ENCODE results near the gene SMLR1. TPM values are rescaled to one million over a fixed set of nuclear protein-coding genes. Genes with fewer than 3 reads are reported as not detected.

SMLR1 gene
- not detected for polyA plus RNA-seq (2013, experiment 1 of 2)
- not detected for polyA plus RNA-seq (2013, experiment 2 of 2)

DNA sequence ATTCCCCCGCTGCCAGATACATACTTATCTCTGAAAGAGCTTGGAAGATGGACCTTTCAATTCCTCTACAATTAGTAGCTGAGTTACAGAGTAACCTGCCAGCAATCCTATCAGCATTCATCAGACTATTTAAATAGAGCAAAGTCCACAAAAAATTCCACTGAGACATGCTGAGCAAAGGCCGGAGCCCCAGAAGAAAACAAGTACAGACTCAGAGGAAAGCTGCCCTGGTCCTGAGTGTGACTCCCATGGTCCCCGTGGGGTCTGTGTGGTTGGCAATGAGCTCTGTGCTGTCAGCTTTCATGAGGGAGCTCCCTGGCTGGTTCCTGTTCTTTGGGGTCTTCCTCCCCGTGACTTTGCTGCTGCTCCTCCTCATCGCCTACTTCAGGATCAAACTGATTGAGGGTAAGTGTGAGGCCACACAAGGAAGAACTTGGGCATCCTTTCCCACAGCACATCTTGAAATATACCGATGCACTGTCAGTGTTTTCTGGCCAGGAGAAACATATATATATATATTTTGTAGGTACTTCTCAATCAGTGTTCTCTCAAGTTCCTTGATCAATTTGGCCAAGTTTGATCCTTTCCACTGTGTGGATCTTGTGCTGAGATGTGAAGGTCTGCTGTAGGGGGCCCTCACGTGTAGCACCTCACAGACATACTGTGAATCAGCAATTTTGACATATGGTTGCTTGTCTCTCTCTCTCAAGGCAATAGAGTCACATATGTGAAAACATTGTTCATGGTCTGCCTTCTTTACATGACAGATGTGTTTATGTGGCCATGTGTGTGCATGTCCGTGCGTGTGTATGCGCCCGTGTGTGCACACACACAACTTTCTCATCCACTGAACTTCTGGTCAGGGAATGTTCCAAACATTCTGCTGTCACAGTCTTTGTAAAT, at the start of gene SMLR1:
TSS of gene SMLR1 (plus strand) at position 160 of the 903 bp plus-strand sequence. CDS start at position 168, 8 bp downstream.
- H3K9ac ChIP-seq (ENCODE audit: low read depth, low read length, poor library complexity): no peak within 1 kb of the TSS
- H2BK120ac ChIP-seq (ENCODE audit: low read depth, low read length): no peak within 1 kb of the TSS
- no peak within 1 kb of the TSS for H3K18ac ChIP-seq (ENCODE audit: low read length)
- no peak within 1 kb of the TSS for H3K4me3 ChIP-seq (ENCODE audit: low read length in 2 of 2)
- no peak within 1 kb of the TSS for H3K4ac ChIP-seq (ENCODE audit: low read length)
- no peak within 1 kb of the TSS for H2BK12ac ChIP-seq (ENCODE audit: low read length)
- H4K8ac ChIP-seq (ENCODE audit: low read depth, low read length): no peak within 1 kb of the TSS
- no peaks in the 10 kb centered on the region for H3K79me1 ChIP-seq (ENCODE audit: low read depth, low read length)
- H3K14ac ChIP-seq (ENCODE audit: low read length): no peak within 1 kb of the TSS
- no peak for DNase-seq (ENCODE audit: low spot score)
- H2AFZ ChIP-seq (ENCODE audit: low read length): no peak within 1 kb of the TSS
- no peak within 1 kb of the TSS for H3K4me2 ChIP-seq (ENCODE audit: insufficient read depth, low read length, poor library complexity, severe bottlenecking)
- no peaks in the 10 kb centered on the region for H3K36me3 ChIP-seq (replicated peaks in 1 of 2; ENCODE audit: control insufficient read depth in 2 of 2, insufficient read depth in 2 of 2, low read length in 2 of 2)
- H3K9me3 ChIP-seq (replicated peaks in 1 of 2; ENCODE audit: control insufficient read depth in 2 of 2, insufficient read depth in 1 of 2, low read depth in 1 of 2, low read length in 2 of 2): no peaks in the 10 kb centered on the region
- H3K27ac ChIP-seq (replicated peaks; ENCODE audit: low read length): no peak within 1 kb of the TSS
- H2AK5ac ChIP-seq (ENCODE audit: low read depth, low read length): no peak within 1 kb of the TSS
- no peak within 1 kb of the TSS for H4K91ac ChIP-seq (ENCODE audit: low read depth, low read length, poor library complexity)
- H2BK15ac ChIP-seq (ENCODE audit: low read length): no peak within 1 kb of the TSS
- H2BK5ac ChIP-seq (ENCODE audit: low read length): no peak within 1 kb of the TSS
- whole genome bisulfite sequencing, 2 donors (ENCODE audit: extremely low coverage in 2 of 2, insufficient read length in 2 of 2, insufficient replicate concordance in 1 of 2): no CpG with 5 or more reads among the region's 11 CpGs
- peaks cover 1 to 9% of the 10 kb centered on the region in 2 donors for H3K4me1 ChIP-seq (ENCODE audit: control insufficient read depth in 2 of 2, insufficient read depth in 1 of 2, low read depth in 1 of 2, low read length in 2 of 2)
- H3K23ac ChIP-seq (ENCODE audit: low read depth, low read length, poor library complexity): no peak within 1 kb of the TSS
- no peaks in the 10 kb centered on the region for H3K27me3 ChIP-seq (ENCODE audit: control insufficient read depth in 3 of 3, insufficient read depth in 3 of 3, low read depth in 1 of 3, low read length in 3 of 3)

DNA sequence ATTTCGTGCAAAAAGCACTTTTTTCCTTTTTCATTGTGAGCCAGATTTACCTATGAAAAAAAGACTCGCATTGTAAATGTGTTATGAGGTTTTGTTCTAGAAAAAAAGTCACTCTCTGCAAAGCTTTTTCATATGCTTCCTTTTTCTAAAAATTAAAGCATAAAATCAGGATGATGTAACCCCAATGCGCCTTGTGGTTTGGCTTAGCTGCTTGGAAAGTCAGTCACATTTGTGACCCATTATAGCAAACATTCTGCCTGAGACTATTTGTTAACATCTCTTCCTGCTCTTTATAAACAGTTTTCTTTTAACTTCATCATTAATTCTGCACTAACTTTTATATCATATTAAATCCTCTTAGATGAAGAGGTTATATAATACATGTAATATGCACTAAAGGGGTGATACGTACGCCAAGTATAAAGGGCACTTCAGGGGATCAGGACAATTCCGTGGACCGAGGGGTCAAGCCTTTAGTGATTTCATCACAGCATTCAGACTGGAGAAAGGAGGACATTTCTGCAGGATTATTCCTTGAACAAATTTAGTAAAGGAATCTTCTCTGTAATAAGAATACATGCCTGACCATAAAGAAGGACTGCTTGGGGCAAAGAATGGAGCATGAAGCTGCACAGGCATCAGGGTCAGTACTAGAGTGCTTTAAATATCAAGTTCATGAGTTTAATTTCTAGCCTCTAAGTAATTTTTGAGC, 48.1 kb upstream of the SMLR1 start:
- Histone ChIP-seq H2BK5ac (ENCODE audit: low read length) (no peak overlapping the region), H3K14ac (ENCODE audit: low read length) (no peak overlapping the region), H3K9me3 (replicated peaks in 1 of 2; ENCODE audit: control insufficient read depth in 2 of 2, insufficient read depth in 1 of 2, low read depth in 1 of 2, low read length in 2 of 2) (peaks cover 0 to 3% of the 10 kb centered on the region in 2 donors), H4K8ac (ENCODE audit: low read depth, low read length) (no peak overlapping the region), H3K36me3 (replicated peaks in 1 of 2; ENCODE audit: control insufficient read depth in 2 of 2, insufficient read depth in 2 of 2, low read length in 2 of 2) (no peaks in the 10 kb centered on the region), H3K18ac (ENCODE audit: low read length) (no peak overlapping the region), H3K4me2 (ENCODE audit: insufficient read depth, low read length, poor library complexity, severe bottlenecking) (no peak overlapping the region), H2AK5ac (ENCODE audit: low read depth, low read length) (no peak overlapping the region), H2BK15ac (ENCODE audit: low read length) (no peak overlapping the region), H3K27ac (replicated peaks; ENCODE audit: low read length) (no peak overlapping the region), H3K27me3 (ENCODE audit: control insufficient read depth in 3 of 3, insufficient read depth in 3 of 3, low read depth in 1 of 3, low read length in 3 of 3) (no peaks in the 10 kb centered on the region), H3K23ac (ENCODE audit: low read depth, low read length, poor library complexity) (no peak overlapping the region), H3K9ac (ENCODE audit: low read depth, low read length, poor library complexity) (no peak overlapping the region), H4K91ac (ENCODE audit: low read depth, low read length, poor library complexity) (no peak overlapping the region), H3K79me1 (ENCODE audit: low read depth, low read length) (no peaks in the 10 kb centered on the region), H3K4me1 (ENCODE audit: control insufficient read depth in 2 of 2, insufficient read depth in 1 of 2, low read depth in 1 of 2, low read length in 2 of 2) (no peaks in the 10 kb centered on the region), H2BK120ac (ENCODE audit: low read depth, low read length) (no peak overlapping the region), H3K4ac (ENCODE audit: low read length) (no peak overlapping the region), H3K4me3 (ENCODE audit: low read length in 2 of 2) (no peak overlapping the region), H2AFZ (ENCODE audit: low read length) (no peak overlapping the region), H2BK12ac (ENCODE audit: low read length) (no peak overlapping the region)
- no peak for DNase-seq (ENCODE audit: low spot score)
- no CpG with 5 or more reads among the region's 7 CpGs for WGBS, 2 donors (ENCODE audit: extremely low coverage in 2 of 2, insufficient read length in 2 of 2, insufficient replicate concordance in 1 of 2)

DNA sequence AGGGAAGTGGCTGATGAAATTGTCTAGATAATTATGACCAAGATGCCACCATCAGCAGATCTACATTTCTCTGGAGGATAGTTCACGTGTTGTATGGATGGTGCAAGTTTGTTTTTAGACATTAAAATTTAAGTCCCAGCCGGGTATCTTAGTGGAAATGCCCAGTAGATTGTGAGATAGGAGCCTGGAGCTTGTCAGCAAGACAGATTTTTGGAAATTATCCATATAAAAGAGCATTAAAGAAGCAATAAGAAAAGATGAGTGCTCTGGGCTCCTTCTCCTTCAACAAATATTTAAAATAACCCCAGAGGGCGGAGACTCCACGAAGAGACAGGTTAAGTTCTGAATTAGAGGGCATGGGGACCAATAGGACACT, 47.6 kb upstream of the SMLR1 start:
- no peaks in the 10 kb centered on the region for H3K27me3 ChIP-seq (ENCODE audit: control insufficient read depth in 3 of 3, insufficient read depth in 3 of 3, low read depth in 1 of 3, low read length in 3 of 3)
- H4K91ac ChIP-seq (ENCODE audit: low read depth, low read length, poor library complexity): no peak overlapping the region
- H3K18ac ChIP-seq (ENCODE audit: low read length): no peak overlapping the region
- H3K4ac ChIP-seq (ENCODE audit: low read length): no peak overlapping the region
- H3K27ac ChIP-seq (replicated peaks; ENCODE audit: low read length): no peak overlapping the region
- no peaks in the 10 kb centered on the region for H3K36me3 ChIP-seq (replicated peaks in 1 of 2; ENCODE audit: control insufficient read depth in 2 of 2, insufficient read depth in 2 of 2, low read length in 2 of 2)
- H2BK5ac ChIP-seq (ENCODE audit: low read length): no peak overlapping the region
- no peaks in the 10 kb centered on the region for H3K79me1 ChIP-seq (ENCODE audit: low read depth, low read length)
- no peak overlapping the region for H3K9ac ChIP-seq (ENCODE audit: low read depth, low read length, poor library complexity)
- no peak overlapping the region for H2BK15ac ChIP-seq (ENCODE audit: low read length)
- no peak overlapping the region for H2BK12ac ChIP-seq (ENCODE audit: low read length)
- no peak overlapping the region for H3K4me2 ChIP-seq (ENCODE audit: insufficient read depth, low read length, poor library complexity, severe bottlenecking)
- H4K8ac ChIP-seq (ENCODE audit: low read depth, low read length): no peak overlapping the region
- no peak overlapping the region for H2AK5ac ChIP-seq (ENCODE audit: low read depth, low read length)
- no peak overlapping the region for H2BK120ac ChIP-seq (ENCODE audit: low read depth, low read length)
- H3K23ac ChIP-seq (ENCODE audit: low read depth, low read length, poor library complexity): no peak overlapping the region
- no CpG with 5 or more reads among the region's 4 CpGs for WGBS, 2 donors (ENCODE audit: extremely low coverage in 2 of 2, insufficient read length in 2 of 2, insufficient replicate concordance in 1 of 2)
- H3K14ac ChIP-seq (ENCODE audit: low read length): no peak overlapping the region
- H3K4me3 ChIP-seq (ENCODE audit: low read length in 2 of 2): no peak overlapping the region
- H3K9me3 ChIP-seq (replicated peaks in 1 of 2; ENCODE audit: control insufficient read depth in 2 of 2, insufficient read depth in 1 of 2, low read depth in 1 of 2, low read length in 2 of 2): peaks cover 0 to 3% of the 10 kb centered on the region in 2 donors
- H2AFZ ChIP-seq (ENCODE audit: low read length): no peak overlapping the region
- DNase-seq (ENCODE audit: low spot score): no peak
- H3K4me1 ChIP-seq (ENCODE audit: control insufficient read depth in 2 of 2, insufficient read depth in 1 of 2, low read depth in 1 of 2, low read length in 2 of 2): no peaks in the 10 kb centered on the region

DNA sequence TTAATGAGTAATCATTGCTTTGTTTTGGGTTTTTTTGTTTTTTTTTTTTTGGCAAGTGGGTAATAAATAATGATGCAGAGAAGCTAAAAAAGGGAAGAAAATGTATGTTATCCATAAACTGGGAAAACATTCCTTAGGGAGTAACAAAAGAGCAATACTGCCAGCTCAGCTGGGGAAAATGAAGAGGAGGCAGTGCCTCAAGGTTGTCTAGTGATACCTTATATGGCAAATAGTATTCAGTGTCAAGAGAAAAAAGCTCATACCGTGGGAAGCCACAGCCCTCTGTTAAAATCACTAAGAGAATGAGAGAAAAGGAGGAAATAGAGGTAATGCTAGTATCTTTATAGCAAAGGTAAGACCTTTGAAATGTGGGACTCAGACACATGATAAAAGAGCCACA, 47.1 kb upstream of the SMLR1 start:
- H3K4me2 ChIP-seq (ENCODE audit: insufficient read depth, low read length, poor library complexity, severe bottlenecking): no peak overlapping the region
- no peak overlapping the region for H4K8ac ChIP-seq (ENCODE audit: low read depth, low read length)
- H3K27ac ChIP-seq (replicated peaks; ENCODE audit: low read length): no peak overlapping the region
- H3K4ac ChIP-seq (ENCODE audit: low read length): no peak overlapping the region
- H3K9ac ChIP-seq (ENCODE audit: low read depth, low read length, poor library complexity): no peak overlapping the region
- H2BK15ac ChIP-seq (ENCODE audit: low read length): no peak overlapping the region
- no peaks in the 10 kb centered on the region for H3K79me1 ChIP-seq (ENCODE audit: low read depth, low read length)
- no peak overlapping the region for H3K18ac ChIP-seq (ENCODE audit: low read length)
- no peak overlapping the region for H2AFZ ChIP-seq (ENCODE audit: low read length)
- no CpG with 5 or more reads among the region's 1 CpG for WGBS, 2 donors (ENCODE audit: extremely low coverage in 2 of 2, insufficient read length in 2 of 2, insufficient replicate concordance in 1 of 2)
- no peaks in the 10 kb centered on the region for H3K4me1 ChIP-seq (ENCODE audit: control insufficient read depth in 2 of 2, insufficient read depth in 1 of 2, low read depth in 1 of 2, low read length in 2 of 2)
- no peak overlapping the region for H3K4me3 ChIP-seq (ENCODE audit: low read length in 2 of 2)
- no peaks in the 10 kb centered on the region for H3K36me3 ChIP-seq (replicated peaks in 1 of 2; ENCODE audit: control insufficient read depth in 2 of 2, insufficient read depth in 2 of 2, low read length in 2 of 2)
- H3K14ac ChIP-seq (ENCODE audit: low read length): no peak overlapping the region
- H2BK12ac ChIP-seq (ENCODE audit: low read length): no peak overlapping the region
- H3K23ac ChIP-seq (ENCODE audit: low read depth, low read length, poor library complexity): no peak overlapping the region
- no peak overlapping the region for H4K91ac ChIP-seq (ENCODE audit: low read depth, low read length, poor library complexity)
- no peak overlapping the region for H2BK5ac ChIP-seq (ENCODE audit: low read length)
- no peak overlapping the region for H2BK120ac ChIP-seq (ENCODE audit: low read depth, low read length)
- no peak for DNase-seq (ENCODE audit: low spot score)
- H2AK5ac ChIP-seq (ENCODE audit: low read depth, low read length): no peak overlapping the region
- H3K27me3 ChIP-seq (ENCODE audit: control insufficient read depth in 3 of 3, insufficient read depth in 3 of 3, low read depth in 1 of 3, low read length in 3 of 3): no peaks in the 10 kb centered on the region
- H3K9me3 ChIP-seq (replicated peaks in 1 of 2; ENCODE audit: control insufficient read depth in 2 of 2, insufficient read depth in 1 of 2, low read depth in 1 of 2, low read length in 2 of 2): peaks cover 0 to 3% of the 10 kb centered on the region in 2 donors

Measured in neuronal stem cell (in vitro differentiated cells).